ENCODE data around the gene ME3.

ME3 gene

GRCh38 chr11:86396396-86396795, 276.0 kb downstream of the ME3 start:
- DNase-seq (ENCODE audit: low read depth in 1 of 2, low spot score in 1 of 2): no peak
- H3K27me3 ChIP-seq (ENCODE audit: insufficient read depth, poor library complexity, severe bottlenecking): no peaks in the 10 kb centered on the region

DNA sequence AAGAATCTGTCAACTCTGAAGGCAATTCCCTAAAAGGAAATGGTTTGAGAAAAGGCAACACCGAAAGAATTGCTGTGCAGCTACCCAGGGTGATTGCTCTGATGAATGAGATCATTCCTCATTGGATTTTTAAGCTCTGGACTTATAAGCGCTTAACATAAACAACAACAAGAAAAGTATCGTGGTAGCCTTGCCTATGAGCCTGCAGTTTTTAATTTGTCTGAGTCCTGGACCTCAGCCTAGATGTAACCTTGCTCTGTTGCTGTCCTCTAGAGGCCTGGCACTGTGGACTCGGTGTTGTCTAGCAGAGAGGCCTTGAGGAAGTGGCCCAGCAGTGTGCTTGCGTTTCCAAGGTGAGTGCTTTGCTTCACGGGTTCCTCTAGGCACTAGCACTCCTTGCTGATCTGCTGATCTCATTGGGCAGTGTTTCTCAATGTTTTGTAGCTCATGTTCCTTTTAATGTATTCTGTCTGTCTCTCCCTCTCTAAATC, 277.3 kb downstream of the ME3 start:
- TF ChIP-seq, protein P1, sequence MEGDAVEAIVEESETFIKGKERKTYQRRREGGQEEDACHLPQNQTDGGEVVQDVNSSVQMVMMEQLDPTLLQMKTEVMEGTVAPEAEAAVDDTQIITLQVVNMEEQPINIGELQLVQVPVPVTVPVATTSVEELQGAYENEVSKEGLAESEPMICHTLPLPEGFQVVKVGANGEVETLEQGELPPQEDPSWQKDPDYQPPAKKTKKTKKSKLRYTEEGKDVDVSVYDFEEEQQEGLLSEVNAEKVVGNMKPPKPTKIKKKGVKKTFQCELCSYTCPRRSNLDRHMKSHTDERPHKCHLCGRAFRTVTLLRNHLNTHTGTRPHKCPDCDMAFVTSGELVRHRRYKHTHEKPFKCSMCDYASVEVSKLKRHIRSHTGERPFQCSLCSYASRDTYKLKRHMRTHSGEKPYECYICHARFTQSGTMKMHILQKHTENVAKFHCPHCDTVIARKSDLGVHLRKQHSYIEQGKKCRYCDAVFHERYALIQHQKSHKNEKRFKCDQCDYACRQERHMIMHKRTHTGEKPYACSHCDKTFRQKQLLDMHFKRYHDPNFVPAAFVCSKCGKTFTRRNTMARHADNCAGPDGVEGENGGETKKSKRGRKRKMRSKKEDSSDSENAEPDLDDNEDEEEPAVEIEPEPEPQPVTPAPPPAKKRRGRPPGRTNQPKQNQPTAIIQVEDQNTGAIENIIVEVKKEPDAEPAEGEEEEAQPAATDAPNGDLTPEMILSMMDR (IDR thresholded peaks at IDR 0.05; ENCODE audit: insufficient read depth, low read length): no peak
- TF ChIP-seq SPI1 (IDR thresholded peaks at IDR 0.05; ENCODE audit: borderline replicate concordance, low read depth): peak; percentile 62; the same call in 1 of the 2 replicates
- no peaks in the 10 kb centered on the region for H3K27me3 ChIP-seq (ENCODE audit: insufficient read depth, poor library complexity, severe bottlenecking)
- H3K4me3 ChIP-seq (replicated peaks; ENCODE audit: insufficient read depth, low read length): no peak overlapping the region
- peak in 1 of 2 experiments; percentile 71 for DNase-seq (ENCODE audit: low read depth in 1 of 2, low spot score in 1 of 2)
- H3K27ac ChIP-seq (replicated peaks): no peak overlapping the region

More at GRCh38 chr11:86396396-86396795, 276.0 kb downstream of the ME3 start:
- TF ChIP-seq REST (IDR thresholded peaks at IDR 0.05; ENCODE audit: insufficient replicate concordance, low read depth) (no peak), GABPA (IDR thresholded peaks at IDR 0.05; ENCODE audit: low read depth) (no peak), SPI1 (IDR thresholded peaks at IDR 0.05; ENCODE audit: borderline replicate concordance, low read depth) (no peak), POLR2AphosphoS5 (IDR thresholded peaks at IDR 0.05; ENCODE audit: low read depth) (no peak)
- TF ChIP-seq, protein P1 (IDR thresholded peaks at IDR 0.05; ENCODE audit: insufficient read depth, low read length): no peak
- no peak overlapping the region for H3K4me3 ChIP-seq (replicated peaks; ENCODE audit: insufficient read depth, low read length)
- H3K27ac ChIP-seq (replicated peaks): no peak overlapping the region

Measured in HL-60 (cell line).